Breast epithelium (tissue), 3 donors: Measurements from ENCODE around the gene CTXN1.

ENCODE experiments used
- POLR2AphosphoS5 ChIP-seq, 3 donors: sonication (generic); formaldehyde crosslinking; IDR thresholded peaks; one replicate each; pipeline ENCODE4 v1.6.1; 2017; ENCODE audit warnings: antibody characterized with exemption in 3 of 3
- TF ChIP-seq, protein P1 (sequence below), 3 donors: fragments of 450-650 bp; IDR thresholded peaks; one replicate each; pipeline ENCODE4 v1.5.1; 2016 to 2017; ENCODE audit warnings: antibody characterized with exemption in 3 of 3, mild to moderate bottlenecking in 3 of 3, moderate library complexity in 3 of 3

DNA sequence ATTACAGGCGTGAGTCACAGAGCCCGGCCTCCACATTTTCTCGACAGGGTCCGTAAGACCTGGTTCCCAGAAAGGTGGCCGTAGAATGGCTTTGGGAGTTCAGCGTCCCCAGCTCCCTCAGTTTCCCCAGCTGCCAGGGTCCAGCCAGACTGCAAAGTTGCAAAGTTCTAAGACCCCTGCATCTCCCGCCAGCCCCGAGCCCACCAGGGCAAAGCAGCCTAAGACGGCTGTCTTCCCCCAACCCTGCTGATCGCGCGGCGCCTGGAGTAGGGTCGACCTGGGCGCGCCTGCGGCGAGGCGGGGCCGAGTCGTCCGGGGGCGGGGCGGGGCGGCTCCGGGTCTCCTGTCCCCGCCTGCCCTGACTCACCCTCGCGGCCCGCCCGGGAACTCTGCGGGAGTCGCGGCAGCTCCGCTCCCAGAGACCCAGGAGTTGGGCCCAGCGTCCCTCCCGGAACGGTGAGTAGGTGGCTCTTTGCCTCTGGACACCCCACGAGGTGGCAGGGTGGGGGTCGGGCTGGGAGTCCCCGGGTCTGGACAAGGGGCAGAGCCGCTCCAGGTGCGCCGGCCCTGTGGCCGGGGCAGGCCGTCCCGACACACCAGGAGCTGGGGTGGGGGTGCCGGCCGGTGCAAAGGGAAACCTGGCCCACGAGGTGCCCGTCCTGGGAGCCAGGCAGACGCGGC lies 37.6 kb downstream of the CTXN1 start, which contains the start of gene LRRC8E:
- TF ChIP-seq, protein P1, sequence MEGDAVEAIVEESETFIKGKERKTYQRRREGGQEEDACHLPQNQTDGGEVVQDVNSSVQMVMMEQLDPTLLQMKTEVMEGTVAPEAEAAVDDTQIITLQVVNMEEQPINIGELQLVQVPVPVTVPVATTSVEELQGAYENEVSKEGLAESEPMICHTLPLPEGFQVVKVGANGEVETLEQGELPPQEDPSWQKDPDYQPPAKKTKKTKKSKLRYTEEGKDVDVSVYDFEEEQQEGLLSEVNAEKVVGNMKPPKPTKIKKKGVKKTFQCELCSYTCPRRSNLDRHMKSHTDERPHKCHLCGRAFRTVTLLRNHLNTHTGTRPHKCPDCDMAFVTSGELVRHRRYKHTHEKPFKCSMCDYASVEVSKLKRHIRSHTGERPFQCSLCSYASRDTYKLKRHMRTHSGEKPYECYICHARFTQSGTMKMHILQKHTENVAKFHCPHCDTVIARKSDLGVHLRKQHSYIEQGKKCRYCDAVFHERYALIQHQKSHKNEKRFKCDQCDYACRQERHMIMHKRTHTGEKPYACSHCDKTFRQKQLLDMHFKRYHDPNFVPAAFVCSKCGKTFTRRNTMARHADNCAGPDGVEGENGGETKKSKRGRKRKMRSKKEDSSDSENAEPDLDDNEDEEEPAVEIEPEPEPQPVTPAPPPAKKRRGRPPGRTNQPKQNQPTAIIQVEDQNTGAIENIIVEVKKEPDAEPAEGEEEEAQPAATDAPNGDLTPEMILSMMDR (IDR thresholded peaks at IDR 0.05): no peak
- peak in 1 of 3 donors; percentile 51 for TF ChIP-seq POLR2AphosphoS5 (IDR thresholded peaks at IDR 0.05)
